Mucosa of stomach (tissue), 1 donor: ENCODE results near the gene SPC24.
"Not testable (repeated sequence)": the region's sequence is repeated elsewhere in the genome, so short reads cannot be mapped to it uniquely, and the experiment has no call there.

Source experiments
- H3K27me3 ChIP-seq: one replicate; pipeline ENCODE4 v1.7.0; 2013; ENCODE audit warnings: mild to moderate bottlenecking, low read length; ENCODE audit not compliant: control insufficient read depth, insufficient read depth
- H3K36me3 ChIP-seq: one replicate; pipeline ENCODE4 v1.7.0; 2013; ENCODE audit warnings: low read length; ENCODE audit not compliant: control insufficient read depth, insufficient read depth
- H3K4me1 ChIP-seq: one replicate; pipeline ENCODE4 v1.7.0; 2013; ENCODE audit warnings: mild to moderate bottlenecking, low read length; ENCODE audit not compliant: control insufficient read depth, insufficient read depth
- H3K4me3 ChIP-seq: one replicate; pipeline ENCODE4 v1.7.0; 2013; ENCODE audit warnings: low read length
- H3K9ac ChIP-seq: one replicate; pipeline ENCODE4 v1.7.0; 2013; ENCODE audit warnings: mild to moderate bottlenecking, low read length, moderate library complexity
- H3K9me3 ChIP-seq: one replicate; pipeline ENCODE4 v1.7.0; 2013; ENCODE audit warnings: mild to moderate bottlenecking, low read length, moderate library complexity; ENCODE audit not compliant: control insufficient read depth
- donor health status: Pancreatic carcinoma.

SPC24 gene

GRCh38 chr19:11130824-11131455 is 24.6 kb downstream of the SPC24 start:
- Histone ChIP-seq H3K4me3 (no peak overlapping the region), H3K27me3 (no peaks in the 10 kb centered on the region), H3K9me3 (no peaks in the 10 kb centered on the region), H3K4me1 (peaks cover 3% of the 10 kb centered on the region), H3K36me3 (peaks cover 46% of the 10 kb centered on the region), H3K9ac (no peak overlapping the region)

GRCh38 chr19:11127905-11128304 is 27.7 kb downstream of the SPC24 start:
- no peak overlapping the region for H3K4me3 ChIP-seq
- peaks cover 53% of the 10 kb centered on the region for H3K36me3 ChIP-seq
- H3K9ac ChIP-seq = no peak overlapping the region
- H3K27me3 ChIP-seq = no peaks in the 10 kb centered on the region
- H3K9me3 ChIP-seq = no peaks in the 10 kb centered on the region
- peaks cover 3% of the 10 kb centered on the region for H3K4me1 ChIP-seq

GRCh38 chr19:11125994-11126685 is 29.4 kb downstream of the SPC24 start:
- no peaks in the 10 kb centered on the region for H3K27me3 ChIP-seq
- H3K36me3 ChIP-seq = peaks cover 45% of the 10 kb centered on the region
- H3K9me3 ChIP-seq = no peaks in the 10 kb centered on the region
- H3K4me3 ChIP-seq = no peak overlapping the region
- H3K9ac ChIP-seq = no peak overlapping the region
- H3K4me1 ChIP-seq = peaks cover 3% of the 10 kb centered on the region

- H3K9me3 ChIP-seq, H3K4me1 ChIP-seq, H3K9ac ChIP-seq, H3K4me3 ChIP-seq, H3K27me3 ChIP-seq: not testable (repeated sequence)
- peaks cover 46% of the 10 kb centered on the region for H3K36me3 ChIP-seq
Observed at GRCh38 chr19:11124157-11124556, 31.4 kb downstream of the SPC24 start.

GRCh38 chr19:11123114-11123513 is 32.5 kb downstream of the SPC24 start:
- Histone ChIP-seq H3K36me3 (peaks cover 43% of the 10 kb centered on the region), H3K27me3 (no peaks in the 10 kb centered on the region), H3K4me1 (no peaks in the 10 kb centered on the region), H3K9ac (no peak overlapping the region), H3K9me3 (no peaks in the 10 kb centered on the region), H3K4me3 (no peak overlapping the region)

- peaks cover 40% of the 10 kb centered on the region for H3K36me3 ChIP-seq
- H3K4me3 ChIP-seq, H3K9me3 ChIP-seq, H3K27me3 ChIP-seq, H3K9ac ChIP-seq, H3K4me1 ChIP-seq: not testable (repeated sequence)
Observed at GRCh38 chr19:11121963-11122362, 33.6 kb downstream of the SPC24 start.

- no peak overlapping the region for H3K9ac ChIP-seq
- peaks cover 32% of the 10 kb centered on the region for H3K36me3 ChIP-seq
- no peaks in the 10 kb centered on the region for H3K4me1 ChIP-seq
- no peak overlapping the region for H3K4me3 ChIP-seq
- no peaks in the 10 kb centered on the region for H3K9me3 ChIP-seq
- no peaks in the 10 kb centered on the region for H3K27me3 ChIP-seq
Observed at GRCh38 chr19:11116507-11116906, 39.1 kb downstream of the SPC24 start.

GRCh38 chr19:11115895-11116446 is 39.6 kb downstream of the SPC24 start:
- Histone ChIP-seq H3K27me3 (no peaks in the 10 kb centered on the region), H3K36me3 (peaks cover 38% of the 10 kb centered on the region), H3K9ac (no peak overlapping the region), H3K4me1 (no peaks in the 10 kb centered on the region), H3K4me3 (no peak overlapping the region), H3K9me3 (no peaks in the 10 kb centered on the region)

GRCh38 chr19:11115042-11115441 is 40.5 kb downstream of the SPC24 start:
- Histone ChIP-seq H3K4me3 (no peak overlapping the region), H3K36me3 (peaks cover 35% of the 10 kb centered on the region), H3K4me1 (no peaks in the 10 kb centered on the region), H3K9me3 (no peaks in the 10 kb centered on the region), H3K9ac (no peak overlapping the region), H3K27me3 (no peaks in the 10 kb centered on the region)

GRCh38 chr19:11113140-11113708 is 42.4 kb downstream of the SPC24 start:
- Histone ChIP-seq H3K4me1 (no peaks in the 10 kb centered on the region), H3K4me3 (no peak overlapping the region), H3K9ac (no peak overlapping the region), H3K9me3 (no peaks in the 10 kb centered on the region), H3K36me3 (peaks cover 28% of the 10 kb centered on the region), H3K27me3 (no peaks in the 10 kb centered on the region)

- no peaks in the 10 kb centered on the region for H3K4me1 ChIP-seq
- H3K27me3 ChIP-seq = no peaks in the 10 kb centered on the region
- H3K36me3 ChIP-seq = peaks cover 27% of the 10 kb centered on the region
- H3K4me3 ChIP-seq = no peak overlapping the region
- no peak overlapping the region for H3K9ac ChIP-seq
- H3K9me3 ChIP-seq = no peaks in the 10 kb centered on the region
Observed at GRCh38 chr19:11111771-11112144, 43.8 kb downstream of the SPC24 start.

GRCh38 chr19:11111117-11111770 is 44.3 kb downstream of the SPC24 start:
- Histone ChIP-seq H3K4me3 (no peak overlapping the region), H3K36me3 (peaks cover 32% of the 10 kb centered on the region), H3K9ac (no peak overlapping the region), H3K4me1 (no peaks in the 10 kb centered on the region), H3K9me3 (no peaks in the 10 kb centered on the region), H3K27me3 (no peaks in the 10 kb centered on the region)
